Measurements from ENCODE around the gene NAA10. TPM values are rescaled to one million over a fixed set of nuclear protein-coding genes. Genes with fewer than 3 reads are reported as not detected.

NAA10 gene
- total and polyA plus RNA-seq, 4 experiments from 2014 or later = 57.6 to 96.3 (median 91.9) TPM

DNA sequence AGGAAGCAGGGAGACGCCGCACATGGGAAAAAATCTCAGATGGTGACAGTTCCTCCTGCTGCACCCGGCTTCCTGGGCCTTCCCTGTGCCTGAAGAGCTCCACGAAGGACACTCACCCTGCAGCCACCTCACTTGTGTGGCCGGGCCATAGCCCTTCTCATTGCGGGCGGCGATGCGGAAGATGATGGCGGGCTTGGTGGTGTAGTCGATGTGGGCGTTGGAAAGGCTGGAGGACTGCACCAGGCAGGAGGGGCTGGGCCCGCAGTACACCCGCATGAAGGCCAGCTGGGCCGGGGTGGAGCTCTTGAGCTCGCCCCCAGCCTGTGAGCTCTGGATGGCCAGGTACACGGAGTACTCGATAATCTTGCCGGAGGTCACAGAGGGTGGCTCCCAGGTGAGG is 15.3 kb upstream of the NAA10 start:
- no peaks in the 10 kb centered on the region for H3K9me3 ChIP-seq (ENCODE audit: control insufficient read depth in 1 of 2, low read length in 2 of 2)
- Mint-ChIP-seq H3K4me3 (no peak overlapping the region), H3K36me3 (peaks cover 24 to 30% of the 10 kb centered on the region in 2 donors), H3K27ac (peak overlapping the region in 1 of 7 donors; percentile 18), H3K27me3 (no peaks in the 10 kb centered on the region), H3K9me3 (peaks cover 0 to 2% (median 0%) of the 10 kb centered on the region in 8 donors), H3K4me1 (peaks cover 5 to 14% (median 8%) of the 10 kb centered on the region in 4 donors)
- ChIA-PET POLR2A (ENCODE audit: partially characterized antibody) (interaction anchor here (0.9 to 21.2 kb wide), 2 partner anchors 23 to 131 kb away, joined by 4 to 447 read pairs; partner anchors contain the start of genes ARHGAP4 and NAA10), CTCF (ENCODE audit: partially characterized antibody) (interaction anchor here (1.0 to 10.4 kb wide), 5 partner anchors 18 to 187 kb away, joined by 3 to 290 read pairs (median 4); partner anchors contain the start of genes ARHGAP4, AVPR2, NAA10 and PLXNB3)
- no peak overlapping the region for H3K27ac ChIP-seq (ENCODE audit: low read depth, low read length)
- H3K4me1 ChIP-seq (ENCODE audit: insufficient read depth, low read length) = peaks cover 10% of the 10 kb centered on the region
- H3K36me3 ChIP-seq (ENCODE audit: insufficient read depth, low read length) = peaks cover 30% of the 10 kb centered on the region
- no peaks in the 10 kb centered on the region for H3K27me3 ChIP-seq (ENCODE audit: insufficient read depth, low read length)
- DNase-seq = no peak
- H3K4me3 ChIP-seq (ENCODE audit: low read length in 2 of 2) = no peak overlapping the region
- intact Hi-C loops (cut with micrococcal nuclease) = loop anchor here (5.0 kb wide), 1 partner anchor 263 kb away; the partner anchor contains the start of gene SLC6A8

DNA sequence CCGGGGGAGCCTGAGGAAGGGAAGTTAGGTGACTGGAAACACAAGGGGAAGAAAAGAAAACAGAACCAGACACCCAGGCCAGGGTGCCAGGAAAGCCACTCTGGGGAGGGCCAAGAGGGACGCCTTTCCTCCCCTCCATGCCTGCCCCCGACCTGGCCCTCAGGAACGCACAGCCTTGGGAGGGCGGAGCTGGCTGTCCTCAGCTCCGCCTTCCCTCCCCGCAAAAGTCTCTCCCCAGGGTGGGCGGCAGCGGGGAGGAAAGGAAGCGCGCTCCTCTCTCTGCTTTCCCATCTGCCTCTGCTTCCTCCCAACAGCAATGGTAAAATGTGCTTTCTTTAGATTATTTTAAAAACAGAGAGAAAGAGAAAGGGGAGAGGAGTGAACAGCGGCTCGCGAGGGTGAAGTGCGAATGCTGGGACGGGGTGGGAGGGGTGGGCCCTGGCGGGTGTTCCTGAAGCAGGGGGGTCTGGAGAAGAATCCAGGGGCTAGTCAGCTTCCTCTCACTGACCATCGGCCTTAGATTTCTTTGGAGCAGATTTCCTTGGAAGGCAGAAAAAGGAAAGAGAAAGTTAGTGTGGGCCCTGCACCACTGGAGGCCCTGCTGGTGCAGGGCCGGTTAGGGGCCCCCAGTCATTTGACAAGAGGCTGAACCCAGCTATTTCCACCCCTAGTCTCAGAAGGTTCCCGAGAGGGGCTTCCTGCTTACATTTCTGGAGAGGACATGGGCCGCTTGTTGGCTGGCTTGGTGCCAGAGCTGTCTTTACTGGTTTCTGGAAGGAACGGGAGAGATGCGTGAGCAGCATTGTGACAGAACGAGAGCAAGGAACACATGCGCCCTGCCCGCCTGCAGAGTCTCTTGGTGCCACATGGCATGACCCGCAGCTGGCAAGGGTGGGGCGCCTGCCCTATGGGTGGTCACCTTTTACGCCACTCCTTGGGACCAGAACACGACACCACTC is 14.3 kb upstream of the NAA10 start:
- Histone ChIP-seq H3K36me3 (ENCODE audit: insufficient read depth, low read length) (peaks cover 30% of the 10 kb centered on the region), H3K27ac (ENCODE audit: low read depth, low read length) (no peak overlapping the region), H3K4me3 (ENCODE audit: low read length in 2 of 2) (no peak overlapping the region), H3K9me3 (ENCODE audit: control insufficient read depth in 1 of 2, low read length in 2 of 2) (no peaks in the 10 kb centered on the region), H3K27me3 (ENCODE audit: insufficient read depth, low read length) (no peaks in the 10 kb centered on the region), H3K4me1 (ENCODE audit: insufficient read depth, low read length) (peaks cover 17% of the 10 kb centered on the region)
- H3K36me3 Mint-ChIP-seq = peaks cover 21 to 23% of the 10 kb centered on the region in 2 donors
- peak in 1 of 5 donors; percentile 29 for DNase-seq
- peak overlapping the region in 2 of 7 donors; percentile 75 to 77 for H3K27ac Mint-ChIP-seq
- CTCF ChIA-PET (ENCODE audit: partially characterized antibody) = interaction anchor here (2.3 to 10.4 kb wide), 6 partner anchors 20 to 186 kb away, joined by 12 to 290 read pairs (median 24); partner anchors contain the start of genes ARHGAP4, HCFC1, NAA10 and PLXNB3
- intact Hi-C loops (cut with micrococcal nuclease) = loop anchor here (5.0 kb wide), 1 partner anchor 42 kb away; no protein-coding TSS in a partner anchor
- POLR2A ChIA-PET (ENCODE audit: partially characterized antibody) = interaction anchor here (0.9 to 21.2 kb wide), 5 partner anchors 17 to 130 kb away, joined by 3 to 447 read pairs (median 4); partner anchors contain the start of genes ARHGAP4, HCFC1 and NAA10
- H3K4me3 Mint-ChIP-seq = no peak overlapping the region
- H3K4me1 Mint-ChIP-seq = peaks cover 5 to 17% (median 8%) of the 10 kb centered on the region in 4 donors
- H3K27me3 Mint-ChIP-seq = no peaks in the 10 kb centered on the region
- H3K9me3 Mint-ChIP-seq = peaks cover 0 to 2% (median 0%) of the 10 kb centered on the region in 8 donors

DNA sequence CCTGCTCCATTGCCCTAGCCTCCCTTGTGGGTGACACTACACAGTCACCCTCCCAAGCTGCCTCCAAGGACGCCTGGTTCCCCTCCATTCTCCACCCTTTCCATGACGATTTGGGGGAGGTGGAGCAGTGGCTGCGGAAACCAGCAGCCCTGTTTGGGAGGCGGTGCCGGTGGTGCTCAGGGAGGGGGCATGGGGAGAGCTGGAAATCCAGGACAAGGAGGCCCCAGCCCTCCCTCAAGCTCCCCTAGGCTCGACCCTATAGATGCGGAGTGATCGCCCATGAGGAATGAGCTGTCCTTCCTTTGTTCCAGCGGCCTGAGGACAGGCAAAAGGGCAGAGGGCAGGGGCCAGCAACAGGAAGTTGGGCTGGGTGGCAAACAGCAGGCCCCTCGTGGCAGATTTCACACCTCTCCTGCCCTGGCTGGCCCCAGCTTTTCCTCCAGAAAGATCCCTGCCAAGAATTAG is 13.2 kb upstream of the NAA10 start:
- peak in 1 of 5 donors; percentile 22 for DNase-seq
- peaks cover 0 to 2% (median 0%) of the 10 kb centered on the region in 8 donors for H3K9me3 Mint-ChIP-seq
- H3K9me3 ChIP-seq (ENCODE audit: control insufficient read depth in 1 of 2, low read length in 2 of 2) = no peaks in the 10 kb centered on the region
- H3K4me3 Mint-ChIP-seq = no peak overlapping the region
- H3K27me3 Mint-ChIP-seq = no peaks in the 10 kb centered on the region
- intact Hi-C loops (cut with micrococcal nuclease) = loop anchor here (5.0 kb wide), 1 partner anchor 41 kb away; no protein-coding TSS in a partner anchor
- no peak overlapping the region for H3K4me3 ChIP-seq (ENCODE audit: low read length in 2 of 2)
- H3K27ac ChIP-seq (ENCODE audit: low read depth, low read length) = no peak overlapping the region
- H3K4me1 ChIP-seq (ENCODE audit: insufficient read depth, low read length) = peaks cover 21% of the 10 kb centered on the region
- H3K27me3 ChIP-seq (ENCODE audit: insufficient read depth, low read length) = no peaks in the 10 kb centered on the region
- peaks cover 5 to 19% (median 6%) of the 10 kb centered on the region in 4 donors for H3K4me1 Mint-ChIP-seq
- peaks cover 18% of the 10 kb centered on the region in 2 donors for H3K36me3 Mint-ChIP-seq
- ChIA-PET CTCF (ENCODE audit: partially characterized antibody) (interaction anchor here (0.7 to 10.4 kb wide), 8 partner anchors 20 to 584 kb away, joined by 3 to 290 read pairs (median 12); partner anchors contain the start of genes ARHGAP4, HCFC1, NAA10 and PLXNB3), POLR2A (ENCODE audit: partially characterized antibody) (interaction anchor here (1.1 to 21.2 kb wide), 7 partner anchors 19 to 184 kb away, joined by 3 to 447 read pairs (median 4); partner anchors contain the start of genes ARHGAP4, HCFC1, IRAK1 and NAA10)
- H3K27ac Mint-ChIP-seq = peak overlapping the region in 1 of 7 donors; percentile 53
- H3K36me3 ChIP-seq (ENCODE audit: insufficient read depth, low read length) = peaks cover 29% of the 10 kb centered on the region

DNA sequence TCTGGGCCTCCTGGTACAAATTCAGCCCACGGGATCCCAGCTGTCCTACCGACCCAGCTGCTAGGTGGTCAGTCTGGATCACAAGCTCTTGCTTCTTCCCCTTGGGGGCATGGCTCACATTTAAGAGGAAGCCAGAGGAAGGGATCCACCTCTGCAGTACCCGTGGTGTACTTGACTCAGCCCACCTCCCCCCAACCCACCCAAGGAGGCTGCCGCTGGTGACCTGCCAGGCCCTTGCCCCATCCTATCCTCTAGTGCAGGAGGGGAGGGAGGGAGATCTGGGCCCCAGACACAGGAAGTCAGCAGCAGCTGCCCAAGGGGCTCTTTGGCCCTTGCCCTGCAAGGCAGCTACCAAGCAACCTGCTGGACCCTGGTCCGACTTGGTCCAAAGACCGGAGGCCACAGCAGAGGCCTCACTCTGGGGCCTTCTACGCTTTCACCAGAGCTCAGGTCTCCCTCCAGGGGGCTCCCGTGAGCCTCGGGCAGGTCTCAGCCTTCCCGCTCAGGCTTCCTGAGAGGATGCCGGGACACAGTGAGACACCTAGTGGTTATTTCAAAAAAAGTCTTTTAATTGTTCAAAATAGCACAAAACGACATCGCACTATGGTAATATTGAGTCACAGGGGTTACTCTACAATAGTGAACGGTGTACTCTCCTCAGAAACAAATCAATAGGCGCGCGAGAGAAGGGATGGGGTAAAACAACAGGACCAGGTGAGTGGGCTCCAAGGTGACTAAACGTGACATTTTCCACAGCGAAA is 12.4 kb upstream of the NAA10 start:
- peaks cover 0 to 2% (median 0%) of the 10 kb centered on the region in 8 donors for H3K9me3 Mint-ChIP-seq
- H3K4me3 ChIP-seq (ENCODE audit: low read length in 2 of 2) = no peak overlapping the region
- peak overlapping the region in 6 of 7 donors; percentile 40 to 91 (median 68) for H3K27ac Mint-ChIP-seq
- intact Hi-C loops (cut with micrococcal nuclease) = loop anchor here (1.0 to 5.0 kb wide), 3 partner anchors 23 to 183 kb away; partner anchors contain the start of gene PLXNB3
- POLR2A ChIA-PET (ENCODE audit: partially characterized antibody) = interaction anchor here (0.9 to 21.2 kb wide), 8 partner anchors 20 to 184 kb away, joined by 3 to 447 read pairs (median 4); partner anchors contain the start of genes ARHGAP4, HCFC1, IRAK1 and NAA10
- peaks cover 21% of the 10 kb centered on the region for H3K36me3 ChIP-seq (ENCODE audit: insufficient read depth, low read length)
- H3K4me1 Mint-ChIP-seq = peaks cover 5 to 16% (median 6%) of the 10 kb centered on the region in 4 donors
- H3K27me3 Mint-ChIP-seq = no peaks in the 10 kb centered on the region
- H3K4me3 Mint-ChIP-seq = no peak overlapping the region
- H3K9me3 ChIP-seq (ENCODE audit: control insufficient read depth in 1 of 2, low read length in 2 of 2) = no peaks in the 10 kb centered on the region
- DNase-seq = peak; percentile 77 to 82 (median 80)
- CTCF ChIA-PET (ENCODE audit: partially characterized antibody) = interaction anchor here (0.7 to 10.4 kb wide), 19 partner anchors 10 to 1005 kb away, joined by 3 to 290 read pairs (median 5); partner anchors contain the start of genes ARHGAP4, HCFC1, IDH3G and NAA10
- no peaks in the 10 kb centered on the region for H3K27me3 ChIP-seq (ENCODE audit: insufficient read depth, low read length)
- peaks cover 18% of the 10 kb centered on the region in 2 donors for H3K36me3 Mint-ChIP-seq
- peaks cover 20% of the 10 kb centered on the region for H3K4me1 ChIP-seq (ENCODE audit: insufficient read depth, low read length)
- H3K27ac ChIP-seq (ENCODE audit: low read depth, low read length) = peak overlapping the region; percentile 9

DNA sequence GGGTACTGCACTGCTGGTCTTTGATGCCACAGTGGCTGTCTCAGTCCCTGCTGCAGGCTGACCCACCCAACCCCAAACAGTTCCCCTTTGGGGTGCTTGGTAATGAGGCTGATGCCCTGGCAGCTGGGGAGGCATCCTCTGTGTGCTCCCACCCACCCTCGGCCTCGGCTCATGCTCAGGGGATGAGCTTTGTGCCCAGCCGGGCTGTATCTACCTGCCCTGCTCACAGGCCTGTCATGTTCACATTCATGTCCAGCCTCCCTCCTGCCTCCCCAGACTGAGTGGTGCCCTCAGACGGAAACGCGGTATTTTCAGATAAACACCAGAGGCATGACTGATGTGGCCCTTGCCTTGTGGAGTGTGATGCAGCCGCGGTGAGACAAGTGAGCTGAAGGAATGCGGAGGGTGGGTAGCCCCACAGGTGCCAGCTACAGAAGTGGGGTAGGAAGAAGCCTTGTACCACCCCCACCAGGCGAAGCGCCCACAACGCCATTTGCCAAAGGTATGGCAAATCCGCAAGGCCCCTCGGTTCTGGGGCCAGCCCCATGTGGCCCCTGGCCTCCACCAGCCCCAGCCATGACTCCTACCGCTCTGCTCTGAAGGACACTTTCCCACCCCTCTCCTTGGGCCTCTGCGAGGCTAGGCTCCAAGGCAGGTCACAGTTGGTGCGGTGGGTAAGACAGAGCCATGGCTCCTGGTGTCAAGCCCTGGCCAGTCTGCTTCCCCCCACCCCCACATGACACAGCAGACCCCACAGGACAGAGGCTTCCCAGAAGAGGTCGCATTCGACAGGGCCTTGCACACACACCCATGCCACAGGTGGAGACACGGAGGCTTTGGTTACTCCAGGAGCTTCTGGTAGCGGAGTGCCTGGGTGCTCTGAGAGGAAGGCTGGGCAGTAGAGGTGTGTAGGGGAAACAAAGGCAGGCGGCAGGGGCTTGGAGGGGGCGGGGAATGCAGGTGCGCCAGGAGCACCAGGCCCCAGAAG is 11.4 kb upstream of the NAA10 start:
- Mint-ChIP-seq H3K4me3 (no peak overlapping the region), H3K27me3 (no peaks in the 10 kb centered on the region), H3K4me1 (peaks cover 5 to 17% (median 7%) of the 10 kb centered on the region in 4 donors), H3K27ac (peak overlapping the region in 4 of 7 donors; percentile 17 to 65 (median 52)), H3K36me3 (peaks cover 15 to 16% of the 10 kb centered on the region in 2 donors), H3K9me3 (peaks cover 0 to 2% (median 0%) of the 10 kb centered on the region in 8 donors)
- peaks cover 17% of the 10 kb centered on the region for H3K36me3 ChIP-seq (ENCODE audit: insufficient read depth, low read length)
- POLR2A ChIA-PET (ENCODE audit: partially characterized antibody) = interaction anchor here (0.9 to 21.2 kb wide), 5 partner anchors 19 to 74 kb away, joined by 3 to 447 read pairs (median 4); partner anchors contain the start of genes ARHGAP4, IRAK1 and NAA10
- H3K4me3 ChIP-seq (ENCODE audit: low read length in 2 of 2) = no peak overlapping the region
- intact Hi-C loops (cut with micrococcal nuclease) = loop anchor here (5.0 kb wide), 1 partner anchor 39 kb away; no protein-coding TSS in a partner anchor
- no peaks in the 10 kb centered on the region for H3K9me3 ChIP-seq (ENCODE audit: control insufficient read depth in 1 of 2, low read length in 2 of 2)
- no peaks in the 10 kb centered on the region for H3K27me3 ChIP-seq (ENCODE audit: insufficient read depth, low read length)
- peaks cover 20% of the 10 kb centered on the region for H3K4me1 ChIP-seq (ENCODE audit: insufficient read depth, low read length)
- no peak overlapping the region for H3K27ac ChIP-seq (ENCODE audit: low read depth, low read length)
- DNase-seq = peak in 1 of 5 donors; percentile 11
- CTCF ChIA-PET (ENCODE audit: partially characterized antibody) = interaction anchor here (0.7 to 10.4 kb wide), 18 partner anchors 9 to 1004 kb away, joined by 3 to 290 read pairs (median 5); partner anchors contain the start of genes ARHGAP4, HCFC1, IDH3G and NAA10

Measured in CD4-positive, alpha-beta memory T cell (primary cell).